GM18520 (cell line): Measurements from ENCODE around the gene HYDIN.

Experiments used
- ATAC-seq: cut with Tn5 transposase; IDR thresholded peaks from one replicate; pipeline ENCODE4 v1.9.1; 2021; ENCODE audit not compliant: unreplicated experiment

The HYDIN gene

DNA sequence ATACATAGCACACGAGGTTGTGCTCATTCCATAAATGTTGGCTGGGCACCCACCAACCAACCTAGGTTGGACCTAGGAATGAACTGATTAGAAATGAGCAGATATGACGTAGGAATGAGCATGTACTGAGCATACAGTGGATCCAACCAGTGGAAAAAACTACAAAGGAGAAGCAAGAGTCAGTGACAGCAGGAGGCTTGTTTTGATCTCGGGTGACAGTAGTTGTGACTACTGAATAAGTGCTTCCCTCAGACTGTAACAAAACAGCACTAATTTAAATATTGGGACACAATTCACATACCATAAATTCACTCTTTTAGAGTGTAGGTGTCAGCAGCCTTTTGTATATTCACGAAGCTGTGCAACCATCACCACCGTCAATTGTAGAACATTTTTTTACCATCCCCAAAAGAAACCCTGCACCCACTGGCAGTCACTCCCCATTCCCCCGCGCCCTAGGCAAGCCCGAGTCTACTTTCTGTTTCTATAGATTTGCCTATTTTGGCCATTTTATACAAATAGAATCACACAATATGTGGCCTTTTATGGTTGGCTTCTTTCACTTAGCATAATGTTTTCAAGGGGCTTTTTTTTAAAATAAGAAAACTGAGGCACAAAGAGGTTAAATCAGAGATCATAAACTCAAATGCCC lies 436.5 kb downstream of the HYDIN start:
- ATAC-seq, result no peak

GRCh38 chr16:70790815-70791214 lies 439.7 kb downstream of the HYDIN start:
- no peak for ATAC-seq

- ATAC-seq, result no peak
Observed at GRCh38 chr16:70789595-70790447, 440.7 kb downstream of the HYDIN start.

- ATAC-seq, result no peak
Observed at GRCh38 chr16:70788668-70789594, 441.6 kb downstream of the HYDIN start.

GRCh38 chr16:70786020-70786755 lies 444.3 kb downstream of the HYDIN start:
- no peak for ATAC-seq

- ATAC-seq, result no peak
Observed at GRCh38 chr16:70784692-70785555, 445.6 kb downstream of the HYDIN start.

- no peak for ATAC-seq
Observed at GRCh38 chr16:70782237-70782636, 448.3 kb downstream of the HYDIN start.

DNA sequence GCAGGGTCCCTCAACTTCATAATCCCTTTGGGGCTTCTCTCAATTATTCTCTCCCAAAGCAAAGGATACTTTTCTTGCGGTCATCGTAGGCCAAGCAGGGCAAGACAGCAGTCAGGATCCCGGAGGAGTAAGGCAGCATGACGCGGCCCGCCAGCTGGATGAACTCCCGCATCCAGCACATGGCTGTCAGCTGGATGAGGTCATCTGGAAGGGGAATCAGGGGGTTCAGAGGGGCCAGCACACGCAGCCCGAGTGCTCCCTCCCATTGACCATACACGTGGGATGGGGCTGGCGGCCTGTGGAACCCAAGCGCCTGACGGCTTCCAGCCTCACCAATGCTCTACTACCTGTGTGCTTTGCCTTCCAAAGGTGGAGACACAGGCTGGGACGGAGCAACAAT lies 448.7 kb downstream of the HYDIN start:
- no peak for ATAC-seq

DNA sequence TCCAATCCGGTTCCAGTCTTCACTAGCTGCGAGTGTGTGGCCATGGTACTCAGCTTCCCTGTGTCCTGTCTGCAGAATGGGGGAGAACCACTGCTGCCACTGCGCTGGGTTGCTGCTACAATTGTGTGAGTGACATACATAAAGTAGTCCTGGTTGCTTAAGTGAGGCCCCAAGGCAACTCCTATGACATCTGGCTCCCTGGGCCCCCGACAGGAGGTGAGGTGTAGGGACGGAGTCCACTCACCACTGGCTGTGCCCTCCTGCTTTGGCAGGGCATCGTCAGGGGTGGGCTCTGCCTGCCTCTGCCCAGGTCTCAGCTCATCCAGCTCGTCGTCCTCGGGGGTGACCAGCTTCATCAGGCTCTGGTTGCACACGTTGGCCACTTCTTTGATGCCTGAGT lies 450.0 kb downstream of the HYDIN start:
- ATAC-seq, result no peak

- ATAC-seq, result no peak
Observed at GRCh38 chr16:70779361-70779760, 451.2 kb downstream of the HYDIN start.

- ATAC-seq, result no peak
Observed at GRCh38 chr16:70778901-70779309, 451.6 kb downstream of the HYDIN start.

GRCh38 chr16:70777973-70778406 lies 452.5 kb downstream of the HYDIN start:
- no peak for ATAC-seq

GRCh38 chr16:70777496-70777895 lies 453.0 kb downstream of the HYDIN start:
- no peak for ATAC-seq

DNA sequence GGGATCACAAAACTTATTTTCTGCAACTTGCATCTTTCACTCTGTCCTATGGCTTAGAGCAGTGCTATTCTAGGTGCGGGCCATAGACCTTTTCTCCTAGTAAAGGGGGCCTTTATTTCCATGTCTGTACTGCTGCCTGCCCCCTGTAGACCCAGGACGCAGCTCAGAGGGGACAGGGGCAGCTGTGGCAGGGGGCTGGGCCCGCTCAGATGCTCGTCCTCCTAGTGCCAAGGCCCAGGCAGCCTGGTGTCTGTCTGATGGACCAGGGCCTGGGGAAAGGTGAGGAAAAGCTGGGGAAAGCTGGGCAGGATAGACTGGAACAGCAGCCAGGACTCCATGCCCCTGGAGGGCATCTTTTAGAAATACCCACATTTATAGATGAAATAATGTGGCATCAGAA lies 455.1 kb downstream of the HYDIN start:
- no peak for ATAC-seq

DNA sequence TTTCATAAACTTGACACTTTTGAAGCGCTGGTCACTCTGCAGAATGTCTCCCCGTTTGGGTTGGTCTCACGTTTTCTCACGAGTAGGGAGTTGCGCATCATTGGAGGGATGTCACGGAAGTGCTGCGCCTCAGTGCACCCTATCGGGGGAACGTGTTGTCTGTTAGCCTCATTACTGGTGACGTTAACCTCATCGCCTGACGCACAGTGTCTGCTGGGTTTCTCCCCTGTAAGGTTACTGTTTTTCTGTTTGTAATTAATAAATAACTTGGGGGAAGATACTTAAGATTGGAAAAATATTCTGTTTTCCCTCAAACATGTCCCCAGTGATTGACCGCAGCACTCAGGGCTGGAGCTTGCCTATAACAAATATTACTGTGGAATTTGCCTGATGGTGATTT lies 456.3 kb downstream of the HYDIN start:
- ATAC-seq, result no peak

DNA sequence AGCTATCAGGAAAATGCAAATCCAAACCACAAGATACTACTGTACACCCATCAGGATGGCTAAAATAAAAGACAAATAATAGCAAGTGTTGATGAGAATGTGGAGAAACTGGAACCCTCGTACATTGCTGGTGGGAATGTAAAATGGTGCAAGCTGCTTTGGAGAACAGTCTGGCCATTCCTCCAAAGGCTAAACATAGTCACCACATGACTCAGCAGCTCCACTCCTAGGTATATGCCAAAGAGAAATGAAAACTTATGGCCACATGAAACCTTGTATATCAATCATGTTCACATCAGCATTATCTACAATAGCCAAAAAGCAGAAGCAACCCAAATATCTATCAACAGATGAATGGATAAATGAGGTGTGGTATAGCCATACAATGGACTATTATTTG lies 458.0 kb downstream of the HYDIN start:
- ATAC-seq, result no peak

DNA sequence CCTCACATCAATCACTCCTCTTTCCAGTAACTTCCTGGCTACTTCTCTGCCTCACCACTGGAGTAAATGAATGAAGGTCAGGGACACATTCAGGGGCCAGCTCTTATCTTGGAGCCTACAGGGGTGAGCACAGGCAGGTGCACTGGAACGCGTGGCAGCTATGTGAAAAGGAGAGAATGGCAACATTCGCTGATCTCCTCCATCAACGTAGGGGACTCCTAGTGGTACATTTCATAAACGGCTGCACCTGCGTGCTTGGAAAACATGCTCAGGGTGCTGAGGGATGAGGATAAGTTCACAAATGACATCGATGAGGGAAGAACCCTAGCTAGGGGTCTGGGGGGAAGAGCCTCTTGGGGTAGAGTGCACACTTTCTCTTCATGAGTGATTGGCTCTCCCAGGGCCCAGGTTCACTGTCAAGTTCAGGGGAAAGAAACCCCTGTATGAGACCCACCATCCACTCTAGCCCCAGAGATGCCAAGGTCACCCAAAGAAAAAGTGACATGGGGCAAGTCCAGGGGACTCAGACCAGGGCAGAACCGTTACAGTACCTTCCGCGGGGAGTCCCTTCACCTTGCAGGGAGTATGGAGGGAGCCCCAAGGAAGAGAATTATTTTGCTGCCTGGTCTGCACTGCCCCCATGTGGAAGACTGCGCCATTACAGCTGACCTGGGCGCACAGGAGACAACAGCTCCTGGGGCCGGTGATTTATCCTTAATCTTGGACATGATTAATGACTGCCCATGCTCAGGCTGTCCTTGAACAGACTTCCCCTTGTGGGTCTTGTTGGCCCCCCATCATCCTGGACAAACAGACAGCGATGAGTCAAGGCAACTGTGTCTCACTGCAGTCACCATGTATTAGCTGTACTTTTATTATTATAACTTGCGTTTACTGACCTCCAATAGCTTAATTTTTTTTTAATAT lies 459.6 kb downstream of the HYDIN start:
- ATAC-seq, result no peak

DNA sequence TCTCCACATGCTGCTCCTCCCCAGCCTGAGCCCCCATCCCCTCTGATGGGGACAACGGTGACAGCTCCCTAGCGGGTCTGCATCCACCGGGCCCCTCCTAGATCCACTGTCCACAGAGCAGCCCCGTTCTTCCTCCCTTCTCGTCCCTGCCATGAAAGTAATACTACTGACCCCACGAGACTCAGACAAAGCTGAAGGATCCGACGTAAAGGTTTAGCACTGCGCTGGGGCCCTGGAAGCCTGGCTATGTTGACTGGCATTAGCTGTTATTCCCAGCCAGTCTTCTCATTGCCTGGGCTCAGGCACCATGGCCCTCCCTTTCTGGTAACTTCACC lies 460.3 kb downstream of the HYDIN start:
- ATAC-seq, result no peak

DNA sequence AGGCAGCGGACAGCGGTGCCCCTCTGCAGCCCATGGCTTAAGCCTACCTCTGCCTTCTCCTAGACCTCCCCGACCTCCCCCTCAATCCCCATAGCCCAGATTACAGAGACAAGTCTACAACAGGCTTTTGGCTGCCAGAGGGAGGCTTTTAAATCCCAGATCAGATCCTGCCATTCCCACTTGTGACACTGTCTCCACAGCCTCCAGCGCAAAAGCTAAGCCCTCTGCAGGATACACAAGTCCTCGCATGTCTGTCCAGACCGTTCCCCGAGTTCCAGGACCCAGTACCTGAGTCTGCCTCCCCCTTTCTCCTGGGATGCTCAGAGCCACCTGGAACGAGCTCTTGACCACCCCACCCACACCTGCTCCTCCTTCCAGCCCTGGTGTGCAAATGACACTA lies 460.8 kb downstream of the HYDIN start:
- no peak for ATAC-seq
